ENCODE results near the gene CD33. TPM values are rescaled to one million over a fixed set of nuclear protein-coding genes. Genes with fewer than 3 reads are reported as not detected.

The CD33 gene
- total RNA-seq, 1 donor from 2014 or later = 10.4 TPM

- intact Hi-C loops (cut with micrococcal nuclease) = loop anchor here (1.0 to 5.0 kb wide), 5 partner anchors 36 to 184 kb away; no protein-coding TSS in a partner anchor
These were observed 33.6 kb downstream of the CD33 start for GRCh38 chr19:51258165-51259160.

DNA sequence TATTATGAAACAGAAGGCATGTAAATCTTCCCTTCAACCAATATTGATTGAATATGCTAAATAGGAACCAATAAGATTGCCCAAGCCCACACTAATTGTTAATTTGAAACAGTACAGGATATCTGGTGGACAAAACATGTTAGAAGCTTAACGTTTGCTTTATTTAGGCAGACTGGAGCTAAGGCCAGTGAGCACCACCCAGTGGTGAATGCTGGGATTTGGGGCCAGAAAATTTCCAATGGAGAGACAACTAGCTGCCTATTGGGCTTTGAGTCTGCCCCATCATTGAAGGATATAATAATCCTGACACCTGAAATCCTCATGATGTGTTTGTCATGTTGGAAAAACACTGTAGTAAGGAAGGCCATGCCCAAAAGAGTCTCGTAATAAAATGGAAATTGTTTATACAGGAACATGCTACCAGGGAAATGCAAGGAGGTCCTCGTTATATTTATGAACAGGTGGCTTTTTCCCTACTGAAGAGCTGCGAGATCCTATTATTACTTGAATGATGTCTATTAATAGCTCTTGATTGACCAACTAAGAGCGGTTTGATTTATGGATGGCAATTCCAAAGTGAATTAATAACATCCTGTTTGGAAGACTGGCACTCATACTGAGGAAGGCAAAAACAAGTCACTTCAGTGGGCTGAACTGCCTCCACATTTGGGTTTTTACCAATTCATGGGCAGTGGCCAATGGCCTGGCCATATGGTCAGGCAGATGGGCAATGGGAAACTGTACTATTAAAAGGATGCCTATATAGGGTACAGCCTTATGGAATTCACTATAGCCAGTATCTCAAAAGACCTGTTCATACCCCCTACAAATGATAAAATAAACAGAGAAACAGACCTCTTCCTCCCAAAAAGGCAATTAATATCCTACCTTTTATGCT is 34.7 kb downstream of the CD33 start:
- intact Hi-C loops (cut with micrococcal nuclease) = loop anchor here (1.0 to 5.0 kb wide), 5 partner anchors 37 to 183 kb away; no protein-coding TSS in a partner anchor

GRCh38 chr19:51263808-51264207 is 38.9 kb downstream of the CD33 start:
- intact Hi-C loops (cut with micrococcal nuclease) = no loop called here

DNA sequence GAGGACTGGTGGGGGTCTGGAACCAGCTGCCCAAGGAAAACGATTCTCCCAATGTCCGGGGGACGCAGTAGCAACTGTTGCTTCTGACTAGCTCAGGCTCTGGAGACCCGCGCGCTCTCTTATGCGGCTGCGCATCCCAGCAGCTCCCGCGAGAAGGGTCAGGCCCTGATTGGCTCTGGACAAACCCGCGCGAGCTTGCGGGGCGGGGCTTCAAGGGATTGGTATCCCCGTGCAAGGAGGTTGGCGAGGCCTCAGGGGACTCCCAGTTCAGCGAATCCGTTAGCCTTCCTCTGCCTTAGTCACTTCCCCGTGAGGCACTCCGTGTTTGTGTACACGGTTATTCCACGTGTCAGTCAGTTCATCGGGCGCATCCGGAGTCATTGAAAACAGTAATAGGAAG is 46.2 kb downstream of the CD33 start:
- intact Hi-C loops (cut with micrococcal nuclease) = no loop called here

GRCh38 chr19:51272183-51272810 is 47.4 kb downstream of the CD33 start:
- intact Hi-C loops (cut with micrococcal nuclease) = no loop called here

GRCh38 chr19:51274049-51274770 is 49.3 kb downstream of the CD33 start:
- intact Hi-C loops (cut with micrococcal nuclease) = no loop called here

DNA sequence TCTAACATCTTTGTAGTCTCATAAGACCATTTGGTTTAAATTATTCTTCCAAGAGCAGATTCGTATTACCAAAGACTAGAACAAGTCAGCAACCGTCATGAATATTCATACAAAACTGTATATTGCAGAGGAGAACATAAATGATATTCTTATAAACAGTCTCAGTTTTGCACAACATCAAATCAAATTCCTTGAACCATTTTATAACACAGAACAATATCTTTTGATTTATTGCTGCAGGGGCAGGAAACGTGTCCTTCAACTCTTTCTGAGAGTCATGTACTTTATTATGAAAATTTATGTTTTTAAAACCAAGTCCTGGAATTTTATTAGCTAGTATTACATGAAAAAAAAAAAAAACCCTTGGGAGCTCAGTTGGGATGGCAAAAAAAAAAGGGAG is 52.2 kb downstream of the CD33 start:
- intact Hi-C loops (cut with micrococcal nuclease) = no loop called here

- intact Hi-C loops (cut with micrococcal nuclease) = no loop called here
These were observed 57.5 kb downstream of the CD33 start for GRCh38 chr19:51282335-51282734.

DNA sequence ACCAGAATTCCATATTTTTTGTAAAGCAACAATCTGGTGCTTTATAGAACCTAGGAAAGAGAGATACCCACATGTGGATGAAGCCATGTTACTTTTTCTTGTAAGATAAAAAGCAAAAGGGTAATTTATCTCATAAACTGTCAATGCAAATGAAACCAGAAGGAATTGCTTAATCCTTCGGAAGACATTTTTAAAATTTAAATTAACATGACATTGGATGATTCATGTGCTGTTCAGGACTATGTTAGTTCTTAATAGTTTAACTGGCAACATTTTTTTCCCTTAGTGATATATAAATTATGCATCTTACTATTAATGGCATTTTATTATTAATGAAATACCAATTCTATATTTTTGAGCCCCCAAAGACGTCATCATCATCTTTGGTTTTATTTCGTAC is 60.8 kb downstream of the CD33 start:
- intact Hi-C loops (cut with micrococcal nuclease) = no loop called here

Other genes starting within 250 kb of the CD33 start
- gene KLK7, start 241.2 kb upstream of the CD33 start, total RNA-seq = not detected in 2 replicates
- not detected in 2 replicates for gene KLK8, start 223.5 kb upstream of the CD33 start, total RNA-seq
- gene KLK10, start 205.4 kb upstream of the CD33 start, total RNA-seq = not detected in 2 replicates
- not detected in 2 replicates for gene KLK11, start 198.5 kb upstream of the CD33 start, total RNA-seq
- not detected in 2 replicates for gene KLK12, start 190.1 kb upstream of the CD33 start, total RNA-seq
- gene KLK13, start 160.0 kb upstream of the CD33 start, total RNA-seq = not detected in 2 replicates
- gene KLK14, start 142.2 kb upstream of the CD33 start, total RNA-seq = 0.85 and 0.93 TPM in 2 replicates
- 8.2 and 9.1 TPM in 2 replicates for gene CTU1, start 116.7 kb upstream of the CD33 start, total RNA-seq
- 0.12 and 0.29 TPM in 2 replicates for gene SIGLEC9, start 100.2 kb upstream of the CD33 start, total RNA-seq
- not detected in 2 replicates for gene SIGLEC7, start 82.8 kb upstream of the CD33 start, total RNA-seq
- not detected in 2 replicates for gene SIGLECL1, start 26.0 kb downstream of the CD33 start, total RNA-seq
- gene IGLON5, start 86.6 kb downstream of the CD33 start, total RNA-seq = 0.15 TPM in 1 of 2 replicates, not detected in the other
- 1.0 and 1.2 TPM in 2 replicates for gene VSIG10L, start 117.1 kb downstream of the CD33 start, total RNA-seq
- 69.6 and 72.2 TPM in 2 replicates for gene ETFB, start 141.3 kb downstream of the CD33 start, total RNA-seq
- gene CLDND2, start 143.9 kb downstream of the CD33 start, total RNA-seq = 6.0 and 6.6 TPM in 2 replicates
- 129 and 133 TPM in 2 replicates for gene NKG7, start 147.6 kb downstream of the CD33 start, total RNA-seq
- gene LIM2, start 162.9 kb downstream of the CD33 start, total RNA-seq = not detected in 2 replicates
- 0.15 and 0.27 TPM in 2 replicates for gene C19orf84, start 165.5 kb downstream of the CD33 start, total RNA-seq
- gene SIGLEC10, start 192.6 kb downstream of the CD33 start, total RNA-seq = 1.3 and 1.4 TPM in 2 replicates
- not detected in 2 replicates for gene SIGLEC8, start 233.4 kb downstream of the CD33 start, total RNA-seq